GM15510 (cell line): ENCODE results near the gene MAP2K3.
A peak's percentile ranks its signal among the peaks of the same experiment; 100 is the strongest.

Experiments used
- POLR2A ChIP-seq: IDR thresholded peaks from 3 replicates; pipeline ENCODE4 v1.6.1; 2011; ENCODE audit warnings: borderline replicate concordance; ENCODE audit not compliant: insufficient read length; ENCODE audit errors: extremely low read depth

Gene MAP2K3

DNA sequence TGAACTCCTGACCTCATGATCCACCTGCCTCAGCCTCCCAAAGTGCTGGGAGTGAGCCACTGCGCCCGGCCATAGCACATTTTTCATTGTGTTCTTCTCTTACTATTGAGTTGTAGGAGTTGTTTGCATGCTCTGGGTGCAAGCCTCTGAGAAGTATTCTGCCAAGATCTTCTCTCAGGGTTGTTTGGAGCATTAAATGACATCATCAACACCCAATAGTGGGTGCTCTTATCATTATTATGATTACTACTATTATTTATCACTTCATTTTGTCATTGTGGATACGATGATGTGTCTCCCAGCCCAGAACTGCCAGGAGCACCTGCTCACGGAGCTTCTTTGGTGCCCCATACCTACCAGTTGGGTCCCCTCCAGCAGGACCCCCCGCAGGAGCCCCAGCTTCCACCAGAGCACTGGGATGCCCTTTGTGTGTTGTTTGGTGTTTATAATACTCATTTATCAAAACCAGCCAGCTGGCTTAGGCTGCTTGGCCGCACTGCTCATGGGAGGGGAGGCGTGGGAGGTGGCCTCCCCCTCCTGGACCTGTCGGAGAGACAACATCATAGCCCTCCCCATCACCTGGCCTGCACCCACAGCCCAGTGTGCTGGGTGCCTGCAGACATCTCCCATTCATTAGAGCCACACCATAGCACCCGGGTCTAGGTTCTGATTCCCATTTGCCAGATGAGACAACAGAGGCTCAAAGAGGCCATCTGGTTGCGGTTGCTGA, 12.9 kb upstream of the MAP2K3 start:
- no peak for TF ChIP-seq POLR2A

DNA sequence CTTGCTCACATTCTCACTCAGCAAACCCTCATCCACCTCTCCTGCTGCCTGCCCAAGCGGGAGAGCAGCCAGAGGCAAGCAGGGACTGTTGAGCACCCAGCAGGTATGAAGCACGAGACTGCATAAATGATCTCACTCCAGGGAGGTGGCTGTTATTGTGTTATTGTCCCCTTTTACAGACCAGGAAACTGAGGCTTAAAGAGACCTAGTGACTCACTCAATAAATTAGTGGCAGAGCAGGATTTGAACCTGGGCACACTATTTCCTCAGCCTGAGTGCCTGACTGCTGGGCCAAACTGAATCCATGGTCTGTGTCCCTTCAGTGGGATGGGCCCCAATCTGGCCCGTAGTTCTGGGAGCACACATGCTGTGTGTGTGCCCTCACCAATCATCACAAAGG, 12.3 kb upstream of the MAP2K3 start:
- TF ChIP-seq POLR2A = no peak

DNA sequence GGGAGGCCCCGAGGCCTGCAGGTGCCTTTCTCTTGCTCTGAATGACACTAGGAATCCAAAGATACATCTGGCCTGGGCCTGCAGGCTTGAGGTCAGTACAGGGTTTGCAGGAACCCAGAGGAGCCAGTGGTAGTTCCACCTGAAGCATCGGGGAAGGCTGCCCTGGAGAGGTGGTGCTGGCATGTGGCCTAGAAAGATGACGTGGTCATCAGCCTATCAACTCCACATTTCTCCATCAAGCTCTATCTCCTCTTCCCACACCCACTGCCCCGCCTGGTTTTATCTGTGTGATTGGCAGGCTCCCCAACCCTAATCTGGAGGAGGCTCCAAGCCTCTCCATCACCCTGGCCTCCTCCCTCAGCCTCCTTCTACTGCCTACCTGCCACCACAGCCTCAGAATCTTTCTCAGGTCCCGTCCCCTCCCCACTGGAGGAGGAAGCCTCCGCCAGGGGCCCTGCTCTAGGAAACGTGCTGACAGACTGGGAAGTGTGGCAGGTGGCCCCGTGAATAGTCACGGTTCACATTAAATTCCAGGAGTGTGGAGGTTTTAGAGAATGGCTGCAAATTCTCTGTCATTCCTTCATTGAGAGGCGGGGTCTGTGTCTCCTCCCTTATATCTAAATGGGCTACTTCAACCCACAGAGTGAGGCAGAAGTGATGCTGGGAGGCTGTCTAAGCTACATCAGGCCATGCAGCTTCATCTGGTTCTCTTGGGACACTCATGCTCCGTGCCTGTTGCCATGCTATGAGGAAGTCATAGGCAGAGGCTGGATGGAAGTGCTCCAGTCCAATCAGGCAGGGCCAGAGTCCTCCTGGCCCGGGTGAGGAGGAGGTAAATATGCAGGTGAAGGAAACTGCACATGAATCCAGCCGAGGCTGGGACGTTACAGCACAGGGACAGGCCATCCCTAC, 11.4 kb upstream of the MAP2K3 start:
- no peak for TF ChIP-seq POLR2A

DNA sequence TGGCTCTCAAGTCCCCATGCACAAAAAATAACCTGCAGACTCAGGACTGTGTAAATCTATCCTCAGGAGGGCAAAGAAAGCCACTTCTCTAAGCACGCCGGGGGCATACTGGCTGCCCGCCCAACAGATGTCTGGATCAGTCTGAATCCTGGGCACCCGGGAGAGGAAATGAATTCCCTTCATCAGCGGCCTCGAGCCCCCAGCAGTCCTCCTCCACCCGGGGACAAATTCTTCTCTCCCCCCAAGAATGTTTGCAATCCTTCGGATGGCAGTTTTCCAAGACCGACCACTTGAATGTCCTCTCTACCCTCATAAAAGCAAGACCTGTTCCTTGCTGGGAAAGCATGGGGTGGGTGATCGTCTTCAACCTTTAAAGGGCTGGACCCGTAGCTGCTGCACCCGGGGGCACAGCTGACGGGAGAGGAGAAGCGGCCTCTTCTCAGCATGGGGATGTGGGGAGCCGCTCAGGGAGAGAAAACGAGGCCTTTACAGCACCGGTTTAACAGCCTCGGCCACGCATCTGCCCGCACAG, 9.4 kb upstream of the MAP2K3 start:
- TF ChIP-seq POLR2A = no peak

DNA sequence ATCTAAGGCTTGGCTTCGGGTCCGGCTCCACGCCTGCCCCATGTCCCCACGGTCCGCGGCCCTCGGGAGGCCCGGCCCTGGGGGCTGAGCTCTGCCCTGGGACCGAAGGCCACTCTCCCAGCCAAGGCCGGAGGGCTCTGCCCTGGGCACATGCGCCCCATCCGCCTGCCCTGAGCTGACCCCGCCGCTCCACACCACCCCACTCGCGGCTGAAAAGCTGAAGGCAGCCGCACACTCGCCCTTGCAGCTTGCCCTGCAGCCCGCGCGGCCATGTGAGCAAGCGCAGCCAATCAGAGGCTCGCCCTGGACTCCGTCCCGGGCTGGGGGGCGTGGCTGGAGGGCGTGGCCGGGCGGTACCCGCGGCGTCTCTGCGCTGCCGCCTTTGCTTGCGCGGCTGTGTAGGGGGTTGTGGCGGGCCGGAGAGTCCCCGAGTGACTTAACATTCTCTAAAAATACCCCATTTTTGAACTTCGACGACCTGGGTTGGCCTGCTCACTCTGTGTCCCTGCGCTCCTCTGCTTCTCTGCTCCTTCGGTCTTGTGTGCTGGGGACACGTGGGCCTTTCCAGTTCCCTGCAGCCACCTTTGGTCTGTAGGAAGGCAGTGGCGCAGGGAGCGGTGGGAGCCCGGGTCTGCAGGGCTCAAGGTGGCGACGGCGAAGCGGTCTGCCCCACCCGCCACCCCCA, 8.8 kb upstream of the MAP2K3 start:
- peak; percentile 82 for TF ChIP-seq POLR2A

DNA sequence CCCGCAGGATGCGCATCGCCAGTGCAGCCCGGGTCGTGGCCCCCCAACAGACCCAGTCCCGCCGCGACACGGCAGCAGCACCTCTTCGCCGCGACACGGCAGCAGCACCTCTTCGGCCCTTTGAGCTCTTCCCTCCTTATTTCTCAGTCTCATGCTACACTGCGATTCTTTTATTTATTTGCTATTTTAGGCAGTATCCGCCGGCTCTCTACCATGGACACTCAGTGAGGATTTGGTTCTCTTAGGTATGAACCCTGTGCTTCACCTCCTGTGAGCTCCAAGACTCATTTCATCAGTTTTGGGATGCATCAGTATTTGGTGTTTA, 8.3 kb upstream of the MAP2K3 start:
- no peak for TF ChIP-seq POLR2A

DNA sequence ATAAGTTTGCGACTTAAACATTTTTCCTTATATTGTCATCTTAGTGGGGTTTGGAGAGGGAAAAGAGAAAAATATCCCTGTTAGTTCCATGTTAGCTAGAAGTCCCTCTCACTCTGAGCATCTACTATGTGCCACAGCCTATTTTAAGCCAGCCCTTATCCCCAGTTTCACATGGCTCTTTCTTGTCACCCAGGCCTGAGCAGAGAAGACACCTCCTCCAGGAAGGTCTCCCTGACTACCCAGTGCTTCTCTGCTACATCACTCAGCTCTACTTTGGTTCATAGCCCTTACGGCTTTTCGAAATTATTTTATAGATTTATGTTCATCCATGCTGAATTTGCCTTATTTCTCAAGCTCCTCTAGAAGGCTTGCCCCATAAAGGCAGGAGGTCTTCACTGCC, 7.2 kb upstream of the MAP2K3 start:
- TF ChIP-seq POLR2A = no peak

DNA sequence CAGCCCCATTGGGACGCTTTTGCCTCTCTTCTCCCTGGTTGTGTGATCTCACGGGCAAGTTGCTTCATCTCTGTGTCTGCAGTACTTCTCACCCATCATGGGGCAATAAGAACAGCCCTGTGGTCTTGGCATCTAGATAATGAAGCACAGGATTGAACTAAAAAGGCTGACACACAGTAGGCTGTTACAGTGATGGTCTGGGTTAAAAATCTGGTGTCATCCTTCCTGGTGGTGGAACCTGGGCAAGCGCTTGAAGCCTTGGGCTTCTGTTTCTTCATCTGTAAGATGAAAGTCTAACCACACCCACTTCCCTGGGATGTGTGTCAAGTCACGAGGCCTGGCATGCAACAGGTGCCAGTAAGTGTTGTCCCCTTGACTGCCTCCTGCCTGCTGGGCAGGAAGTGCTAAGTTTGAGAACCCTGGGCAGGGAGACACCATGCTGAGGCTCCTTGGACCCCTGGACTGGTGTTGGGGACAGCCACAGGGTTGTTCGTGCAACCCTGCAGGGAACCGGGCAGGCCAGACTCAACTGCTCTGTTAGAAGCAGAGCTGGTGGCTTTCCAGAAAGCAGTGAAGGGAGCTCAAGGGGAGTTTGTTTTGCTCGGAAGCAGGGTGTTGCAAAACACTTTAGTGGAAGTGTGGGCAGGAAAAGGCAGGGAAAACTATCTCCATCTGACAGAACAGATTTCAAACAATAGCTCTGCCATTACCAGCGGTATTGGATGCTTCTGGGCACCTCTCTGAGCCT, 5.9 kb upstream of the MAP2K3 start:
- TF ChIP-seq POLR2A = no peak

DNA sequence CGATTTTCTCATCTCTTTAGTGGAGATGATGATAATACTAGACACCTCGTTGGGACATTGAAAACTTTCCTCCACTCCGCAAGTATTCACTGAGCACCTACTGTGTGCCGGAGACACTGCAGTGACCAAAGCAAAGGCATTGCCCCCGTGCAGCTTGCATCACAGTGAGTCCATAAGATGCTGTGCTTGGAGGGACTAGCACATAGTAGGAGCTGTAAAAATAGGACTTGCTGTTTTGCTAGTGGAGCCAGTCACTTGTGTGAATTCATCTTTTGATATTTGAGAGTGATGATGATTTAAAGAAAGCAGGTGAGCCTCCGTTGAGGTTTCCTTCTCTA, 5.3 kb upstream of the MAP2K3 start:
- TF ChIP-seq POLR2A = no peak

DNA sequence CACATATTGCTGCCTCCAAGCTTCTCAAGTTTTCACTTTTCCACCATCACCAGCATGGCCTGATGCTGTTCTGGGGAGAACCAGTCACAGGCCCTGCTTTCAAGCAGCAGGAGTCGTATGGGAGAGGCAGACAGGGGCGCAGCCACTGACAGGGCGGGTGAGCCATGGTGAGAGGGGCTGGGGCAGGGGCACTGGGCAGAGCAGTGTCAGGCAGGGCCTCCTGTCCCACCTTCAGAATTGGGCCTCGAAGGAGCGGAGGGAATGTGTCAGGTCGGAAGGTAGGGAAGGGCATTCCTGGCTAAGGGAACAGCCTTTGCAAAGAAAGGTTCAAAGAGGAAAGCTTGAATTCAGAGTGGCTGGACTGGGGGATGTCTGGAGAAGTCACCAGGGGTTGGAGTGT, 4.9 kb upstream of the MAP2K3 start:
- TF ChIP-seq POLR2A = no peak

DNA sequence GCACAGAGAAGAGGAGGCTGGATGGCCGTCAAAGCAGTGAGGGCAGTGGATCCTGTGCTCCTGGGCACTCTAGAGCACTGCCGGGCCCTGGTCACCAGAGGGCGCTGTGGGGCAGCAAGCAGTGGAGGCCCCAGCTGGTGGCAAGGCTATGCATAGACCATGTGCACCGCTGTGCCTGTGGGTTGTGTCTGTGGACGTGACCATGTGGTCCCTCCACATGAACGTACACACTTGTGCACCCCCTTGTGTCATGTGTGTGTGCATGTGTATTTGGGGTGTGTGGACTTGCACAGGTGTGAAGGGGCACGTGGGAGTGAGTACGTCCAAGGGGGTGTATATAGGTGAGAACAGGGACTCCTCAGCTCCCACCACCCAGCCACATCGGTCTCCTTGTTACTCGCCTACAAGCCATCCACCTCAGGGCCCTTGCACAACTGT, 4.4 kb upstream of the MAP2K3 start:
- no peak for TF ChIP-seq POLR2A

DNA sequence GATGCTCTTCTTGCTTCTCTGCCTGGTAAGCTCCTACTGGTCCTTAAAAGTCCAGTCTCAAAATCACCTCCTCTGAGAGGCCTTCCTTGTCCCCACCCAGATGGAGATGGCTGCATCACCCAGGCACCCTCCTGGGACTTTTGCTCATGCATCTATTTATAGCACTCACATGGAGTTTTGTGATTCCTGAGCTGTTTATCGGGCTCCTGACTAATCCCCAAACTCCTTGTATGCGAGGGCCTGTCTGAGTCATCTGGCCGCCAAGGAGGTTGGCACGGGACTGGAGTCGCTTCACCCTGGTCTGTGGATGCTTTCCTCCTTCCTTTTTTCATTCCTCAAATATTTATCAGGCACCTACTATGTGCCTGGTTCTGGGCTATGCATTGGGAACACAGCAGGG, 2.3 kb upstream of the MAP2K3 start:
- TF ChIP-seq POLR2A = no peak

DNA sequence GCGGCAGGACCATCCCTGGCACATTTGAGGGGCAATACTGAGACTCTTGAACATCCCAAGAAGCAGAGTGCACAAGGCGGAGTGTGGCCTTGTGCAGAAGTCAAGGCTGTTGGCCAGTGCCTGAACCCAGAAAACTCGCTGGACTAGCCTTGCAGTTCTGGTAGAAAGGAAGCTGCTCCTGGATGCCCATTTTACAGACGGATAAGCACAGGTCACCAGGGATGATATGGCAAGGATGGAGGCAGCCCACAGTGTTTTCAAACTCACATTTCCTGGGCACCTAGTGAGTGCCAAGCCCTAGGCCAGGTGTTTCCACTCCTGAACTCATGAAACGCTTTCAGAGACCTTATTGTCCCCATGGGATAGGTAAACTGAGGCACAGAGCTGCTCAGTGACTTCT, 1.7 kb upstream of the MAP2K3 start:
- no peak for TF ChIP-seq POLR2A

DNA sequence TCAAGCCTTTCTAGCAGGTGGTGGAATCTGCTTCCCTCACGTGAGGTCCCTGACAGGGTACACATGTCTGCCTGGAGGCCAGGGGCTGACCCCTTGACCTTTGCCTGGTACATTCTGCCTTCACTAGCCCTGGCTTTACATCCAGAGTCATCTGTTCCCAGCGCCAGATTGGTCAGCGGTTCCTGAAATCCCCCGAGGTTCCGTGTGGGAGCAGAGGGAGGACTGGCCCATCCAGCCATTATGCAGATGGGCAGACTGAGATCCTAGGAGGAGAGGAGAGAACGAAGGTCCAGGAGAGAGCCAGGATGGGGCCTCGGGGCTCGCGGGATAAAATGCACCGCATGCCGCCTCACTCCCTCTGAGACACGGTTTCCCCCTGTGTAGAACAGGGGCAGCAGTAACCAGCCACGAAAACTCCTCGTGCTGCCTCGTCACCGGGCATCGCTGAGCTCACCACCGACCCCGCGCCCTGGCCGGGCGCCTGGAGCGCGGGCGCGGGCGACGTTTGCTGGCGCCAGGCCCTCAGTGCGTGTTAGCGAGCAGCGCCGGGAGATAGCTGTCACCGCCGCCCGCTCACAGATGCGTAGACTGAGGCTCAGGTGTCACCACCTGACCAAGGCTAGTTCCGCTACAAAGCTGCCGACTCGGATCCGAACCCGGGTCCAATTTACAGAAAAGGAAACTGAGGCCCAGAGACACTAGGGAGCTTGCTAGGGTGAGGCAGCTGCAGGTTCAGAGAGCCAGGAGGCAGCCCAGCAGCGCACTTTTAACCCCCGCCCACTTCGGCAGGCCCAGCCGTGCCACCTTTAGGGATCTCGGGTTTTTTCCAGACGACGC, 811 bp upstream of the MAP2K3 start:
- no peak for TF ChIP-seq POLR2A

DNA sequence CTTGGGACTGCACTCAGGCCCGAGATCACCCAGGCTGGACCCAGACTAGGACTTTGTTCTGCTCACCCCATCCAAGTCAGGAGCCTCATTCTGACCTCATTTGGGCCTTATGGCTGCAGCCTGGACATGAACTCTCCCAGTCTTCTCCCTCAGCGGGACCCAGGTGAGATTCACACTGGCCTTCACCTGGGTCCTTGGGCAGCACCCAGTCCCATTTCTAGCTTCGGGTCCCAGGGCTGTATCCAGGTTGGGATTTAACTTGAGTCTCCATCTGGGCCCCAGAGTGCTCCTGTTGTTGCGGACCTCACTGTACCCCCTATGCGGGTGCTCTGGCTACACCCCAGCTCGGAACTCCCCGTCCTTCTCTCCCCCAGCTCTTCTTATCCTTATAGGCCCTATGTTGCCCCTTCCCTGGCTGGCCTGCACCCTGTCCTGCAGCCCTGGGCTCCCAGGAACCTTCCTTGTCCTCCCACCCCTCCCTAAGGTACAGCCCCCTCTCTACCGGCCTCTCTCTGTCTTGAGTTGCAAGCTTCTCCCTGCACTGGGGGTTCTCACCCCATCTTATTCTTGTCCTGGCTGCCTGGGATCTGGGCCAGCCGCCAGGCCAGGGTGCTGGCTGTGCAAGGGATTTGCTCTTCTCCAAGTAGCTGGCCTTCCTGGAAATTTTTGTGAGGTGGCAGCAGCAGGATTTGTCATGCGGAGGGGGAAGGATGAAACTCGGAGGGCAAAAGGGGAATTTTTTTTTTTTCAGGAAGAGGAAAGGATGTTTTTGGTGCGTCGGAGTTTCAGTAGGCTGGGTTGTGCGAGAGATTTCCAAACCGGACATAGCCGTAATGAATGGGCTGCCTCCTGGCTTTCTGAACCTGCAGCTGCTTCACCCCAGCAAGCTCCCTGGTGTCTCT, 904 bp downstream of the MAP2K3 start:
- TF ChIP-seq POLR2A = no peak
